HG02870 (cell line): Measurements from ENCODE around the gene ATL1.

Experiments
- ATAC-seq: cut with Tn5 transposase; IDR thresholded peaks from one replicate; pipeline ENCODE4 v1.9.1; 2021; ENCODE audit warnings: mild to moderate bottlenecking, moderate library complexity; ENCODE audit not compliant: unreplicated experiment

The ATL1 gene

DNA sequence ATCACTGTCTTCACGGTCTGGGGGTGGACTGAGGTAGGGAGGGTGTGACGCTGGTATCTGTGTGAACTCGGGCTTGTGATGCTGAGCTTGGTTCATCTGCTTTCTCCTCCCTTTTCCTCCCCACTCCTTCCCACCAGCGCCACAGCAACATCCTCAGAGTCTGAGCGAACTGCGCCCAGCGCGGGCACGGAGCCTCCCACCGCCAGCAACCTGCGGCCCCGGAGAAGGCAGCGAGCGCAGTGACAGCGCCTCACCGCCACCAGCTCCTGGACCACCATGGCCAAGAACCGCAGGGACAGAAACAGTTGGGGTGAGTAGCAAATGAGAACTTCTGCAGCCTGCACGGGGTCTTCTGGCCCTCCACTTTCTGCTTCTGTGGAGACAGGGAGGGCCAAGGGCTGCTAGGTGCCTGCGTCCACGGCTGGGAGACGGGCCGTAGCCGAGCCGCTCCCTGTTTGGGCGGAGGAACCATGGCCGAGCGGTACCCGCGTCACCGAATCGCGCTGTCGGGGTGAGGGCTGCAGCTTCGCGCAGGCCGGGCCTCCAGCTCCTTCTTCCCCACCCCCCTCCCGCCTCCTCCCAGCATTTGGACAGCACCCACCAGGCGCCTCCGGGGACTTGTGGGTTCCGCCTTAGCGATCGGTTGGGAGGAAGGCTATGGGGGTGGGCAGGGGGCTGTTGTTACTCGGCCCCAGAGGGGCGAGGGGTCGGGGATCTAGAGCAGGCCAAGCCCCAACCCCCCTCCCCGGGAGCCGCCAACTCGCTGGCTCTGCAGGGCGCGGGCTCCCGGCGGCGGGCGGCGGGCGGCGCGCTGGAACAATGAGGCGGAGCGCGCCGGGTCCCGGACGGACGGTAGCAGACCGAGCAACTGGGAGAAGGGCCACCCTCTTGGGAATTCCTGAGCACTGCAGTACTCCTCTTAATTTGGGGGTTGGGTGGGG lies at the start of gene ATL1:
TSS of gene ATL1 (plus strand) at position 156 of the 941 bp plus-strand sequence. CDS start at position 277, 121 bp downstream.
- ATAC-seq = no peak

DNA sequence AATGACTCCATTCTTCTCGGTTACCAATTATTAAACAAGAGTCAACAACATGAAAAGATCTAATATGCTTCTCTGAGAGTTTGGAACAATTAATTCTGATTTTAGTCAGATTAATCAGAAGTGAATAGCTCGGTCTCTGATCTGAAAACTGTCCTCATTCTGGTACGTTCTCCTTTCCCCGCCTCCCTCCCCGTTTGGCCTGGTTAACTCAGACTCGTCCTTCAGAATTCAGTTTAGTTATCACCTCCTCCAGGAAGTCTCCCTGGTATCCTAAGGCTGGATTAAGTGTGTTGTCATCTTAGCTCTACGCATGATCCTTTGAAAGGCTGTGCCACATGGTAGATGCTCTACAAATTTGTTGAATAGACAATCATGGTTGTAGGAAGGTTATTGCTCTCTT lies 49.8 kb upstream of the ATL1 start:
- ATAC-seq = no peak

- no peak for ATAC-seq
Measured at GRCh38 chr14:50512463-50512862, 47.5 kb upstream of the ATL1 start.

GRCh38 chr14:50516091-50516490 lies 43.9 kb upstream of the ATL1 start:
- ATAC-seq = no peak

DNA sequence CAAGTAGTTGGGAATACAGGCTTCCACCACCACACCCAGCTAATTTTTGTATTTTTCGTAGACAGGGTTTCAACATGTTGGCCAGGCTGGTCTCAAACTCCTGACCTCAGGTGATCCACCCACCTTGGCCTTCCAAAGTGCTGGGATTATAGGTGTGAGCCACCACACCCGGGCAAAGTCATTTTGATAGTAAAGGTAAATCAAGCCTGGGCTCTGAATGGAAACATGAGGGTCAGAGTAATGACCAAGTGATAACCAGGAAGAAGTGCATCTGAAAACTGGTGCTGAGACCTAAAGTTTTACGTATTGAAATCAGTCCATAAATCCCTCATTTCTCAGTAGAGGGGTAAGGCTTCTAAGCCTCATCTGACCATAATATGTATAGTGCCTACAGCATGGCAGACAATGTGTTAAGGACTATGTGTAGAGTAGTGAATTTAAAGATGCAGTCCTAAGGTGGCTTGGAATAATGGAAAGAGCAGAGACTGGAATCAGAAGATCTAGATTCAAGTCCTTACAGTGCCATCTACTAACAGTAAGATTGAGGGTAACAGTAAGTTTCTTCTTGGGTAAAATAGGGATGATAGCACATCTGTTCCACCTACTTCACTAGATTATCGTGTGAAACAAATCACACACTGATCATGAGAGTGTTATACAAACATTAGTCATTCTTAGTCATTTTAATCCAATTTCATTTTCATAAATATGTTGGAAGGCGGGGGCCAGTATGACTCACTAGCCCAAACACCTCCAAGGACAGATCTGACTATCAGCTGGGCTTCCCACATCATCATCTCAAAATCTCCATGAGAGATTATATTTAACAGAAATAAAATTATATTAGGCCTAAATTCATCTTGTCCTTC lies 38.8 kb upstream of the ATL1 start:
- ATAC-seq = peak; percentile 72

DNA sequence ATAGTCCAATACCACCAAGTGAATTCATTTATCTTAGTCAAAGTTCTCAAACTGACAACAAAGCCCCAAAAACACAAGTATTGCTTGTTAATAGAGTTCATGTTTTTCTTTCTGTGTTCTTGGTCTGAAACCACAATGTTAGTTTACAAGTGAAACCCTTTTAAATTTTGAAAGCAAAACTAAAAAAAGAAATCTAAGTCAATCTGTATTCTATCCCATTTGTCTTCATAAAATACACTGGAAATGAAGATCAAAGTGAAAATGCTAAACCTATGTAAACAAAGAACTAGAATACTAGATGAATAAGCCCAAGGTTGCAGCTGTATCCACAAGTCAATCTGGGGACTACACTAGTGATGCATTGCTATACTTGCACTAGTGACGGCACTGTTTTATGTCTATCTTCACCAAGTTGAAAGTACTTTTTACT lies 38.0 kb upstream of the ATL1 start:
- peak; percentile 55 for ATAC-seq

- ATAC-seq = no peak
Measured at GRCh38 chr14:50523271-50524041, 36.5 kb upstream of the ATL1 start.

DNA sequence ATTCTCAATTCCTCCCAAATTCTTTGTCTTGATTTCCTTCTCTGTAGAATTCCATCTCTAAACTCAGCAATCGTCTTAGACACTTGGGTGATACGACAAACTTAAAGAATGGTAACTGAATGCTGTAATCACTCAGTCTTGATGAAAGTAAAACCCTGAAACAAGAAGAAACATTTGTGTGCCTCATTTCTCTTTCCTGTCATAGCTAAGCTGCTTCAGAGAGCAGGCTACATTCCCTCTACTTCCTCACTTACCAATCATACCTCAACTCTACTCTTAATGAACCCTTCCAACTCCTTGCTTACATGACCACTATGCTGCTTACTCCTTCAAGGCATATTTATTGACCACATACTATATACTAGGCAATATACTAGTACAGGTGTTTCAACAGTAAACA lies 35.9 kb upstream of the ATL1 start:
- peak; percentile 31 for ATAC-seq

DNA sequence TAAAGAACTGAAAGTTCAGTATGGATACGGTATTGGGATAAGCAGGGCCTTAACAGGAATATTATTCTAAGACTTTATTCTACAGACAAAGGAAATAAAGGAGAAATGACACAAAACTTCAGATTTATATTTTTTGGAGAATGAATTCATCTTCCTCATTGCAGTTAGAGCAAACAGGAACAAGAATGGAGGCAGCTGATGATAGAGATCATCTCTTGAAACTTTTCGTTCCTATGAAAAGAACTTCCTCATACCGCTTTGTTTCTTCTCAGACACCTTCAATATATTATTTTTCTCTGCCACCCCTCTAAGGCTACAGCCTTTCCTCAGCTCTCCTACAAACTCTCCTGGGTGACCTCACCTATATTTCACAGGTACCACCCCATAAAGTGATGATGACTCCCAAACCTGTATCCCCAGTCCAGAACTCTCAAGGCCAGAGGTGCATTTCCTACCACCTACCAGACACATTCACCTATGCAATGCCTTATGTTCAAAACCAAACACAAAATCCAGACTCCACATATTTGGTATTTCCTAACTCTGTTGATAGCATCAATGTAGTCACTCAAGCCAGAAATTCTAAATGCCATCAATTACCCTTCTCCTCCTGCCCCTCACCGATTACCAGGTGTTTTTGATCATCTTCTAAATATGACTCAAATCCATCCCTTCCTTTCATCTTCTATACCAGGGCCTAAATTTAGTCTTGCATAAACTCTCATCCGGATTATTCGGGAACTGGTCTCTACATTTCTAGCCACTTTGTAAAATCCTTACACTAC lies 35.0 kb upstream of the ATL1 start:
- ATAC-seq = no peak

DNA sequence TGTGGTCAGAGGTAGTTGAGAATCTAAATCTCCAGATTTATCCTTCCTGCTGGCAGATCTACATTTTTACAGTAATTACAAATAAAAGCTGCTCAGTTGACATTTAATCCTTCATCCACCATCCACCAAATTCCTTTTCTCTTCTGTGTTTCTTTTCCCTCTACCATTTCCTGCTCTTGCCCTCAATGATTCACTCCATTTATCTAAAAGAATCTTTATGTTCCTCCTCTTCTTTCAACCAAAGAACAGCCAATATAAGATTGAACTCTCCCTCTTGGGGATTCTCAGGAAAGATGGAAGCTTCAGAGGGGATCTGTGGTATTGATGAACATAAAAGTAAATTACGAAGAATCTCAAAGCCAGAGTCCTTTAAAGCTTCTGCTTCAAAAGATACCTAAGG lies 31.9 kb upstream of the ATL1 start:
- ATAC-seq = no peak

- ATAC-seq = no peak
Measured at GRCh38 chr14:50529288-50530179, 30.4 kb upstream of the ATL1 start.

DNA sequence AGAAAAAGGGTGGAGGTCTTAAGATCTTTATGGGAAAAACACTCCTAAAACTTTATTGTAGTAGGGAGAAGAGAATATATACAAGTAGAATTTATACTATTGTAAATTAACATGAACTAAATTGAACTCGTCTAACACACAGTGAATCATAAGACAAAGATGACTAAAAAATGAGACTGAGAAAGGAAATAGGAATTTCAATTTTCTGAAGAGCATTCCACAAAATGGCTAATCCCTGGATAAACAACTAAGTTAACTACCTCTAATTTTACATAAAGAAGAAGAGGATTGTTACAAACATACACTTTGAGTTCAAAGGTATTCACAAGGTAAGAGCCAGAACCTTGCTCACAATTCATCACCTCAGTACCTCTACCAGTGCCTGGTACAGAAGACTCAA lies 29.6 kb upstream of the ATL1 start:
- ATAC-seq = no peak

- ATAC-seq = no peak
Measured at GRCh38 chr14:50530794-50531365, 29.1 kb upstream of the ATL1 start.

- ATAC-seq = peak; percentile 19
Measured at GRCh38 chr14:50531595-50532501, 28.1 kb upstream of the ATL1 start.

- ATAC-seq = peak; percentile 91
Measured at GRCh38 chr14:50532502-50533240, 27.3 kb upstream of the ATL1 start, which contains the start of gene MAP4K5. Gene MAP4K5 (minus strand): TSS chr14:50532569. CDS start chr14:50532049, 520 bp downstream.

- ATAC-seq = no peak
Measured at GRCh38 chr14:50533241-50533705, 26.7 kb upstream of the ATL1 start.

DNA sequence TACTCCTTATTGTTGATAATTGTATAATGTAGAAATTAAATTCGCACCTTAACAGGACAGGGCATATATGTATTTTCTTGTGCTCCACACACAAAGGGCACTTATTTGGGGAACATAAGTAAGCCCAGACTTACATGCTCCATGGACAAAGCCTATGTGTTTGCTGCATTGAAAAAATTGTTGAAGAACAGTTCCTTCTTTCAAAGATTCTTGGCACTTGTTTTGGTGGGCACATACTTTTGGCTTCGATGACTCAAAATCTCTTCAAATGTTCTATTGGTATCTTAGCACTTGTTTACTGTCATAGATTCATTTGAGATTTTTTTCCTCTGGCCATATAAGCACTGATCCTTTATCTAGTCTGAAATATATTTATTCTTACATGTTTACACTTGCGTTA lies 26.1 kb upstream of the ATL1 start:
- ATAC-seq = no peak
